ENCODE data around the gene PTPRN2. TPM values are rescaled to one million over a fixed set of nuclear protein-coding genes. Genes with fewer than 3 reads are reported as not detected.

PTPRN2 gene
- total RNA-seq, 1 experiment from 2014 or later: 1.1 TPM

GRCh38 chr7:158520825-158521224 is 66.8 kb downstream of the PTPRN2 start:
- intact Hi-C loops (cut with micrococcal nuclease; ENCODE audit: unreplicated experiment) (no loop called here), in situ Hi-C loops (cut with HindIII; ENCODE audit: low pct_unique_long_range_greater_than_20kb, low sequenced_read_pairs) (no loop called here)
- no peaks in the 10 kb centered on the region for H3K36me3 ChIP-seq (ENCODE audit: control insufficient read depth, insufficient read depth, low read length)
- H3K27ac ChIP-seq (ENCODE audit: low read length): no peak overlapping the region
- ATAC-seq (no peak), DNase-seq (ENCODE audit: low read depth, low spot score) (no peak)
- no peaks in the 10 kb centered on the region for H3K9me3 ChIP-seq (ENCODE audit: control insufficient read depth, insufficient read depth, low read depth, low read length)
- TF ChIP-seq CTCF (IDR thresholded peaks at IDR 0.05) (no peak), TCF7L2 (IDR thresholded peaks at IDR 0.05; ENCODE audit: low read depth, low read length) (no peak), POLR2AphosphoS5 (IDR thresholded peaks at IDR 0.05; ENCODE audit: low read depth, low read length) (no peak), SIN3A (IDR thresholded peaks at IDR 0.05; ENCODE audit: borderline replicate concordance, insufficient read depth, low read depth, low read length) (no peak)
- TF ChIP-seq, protein P1, sequence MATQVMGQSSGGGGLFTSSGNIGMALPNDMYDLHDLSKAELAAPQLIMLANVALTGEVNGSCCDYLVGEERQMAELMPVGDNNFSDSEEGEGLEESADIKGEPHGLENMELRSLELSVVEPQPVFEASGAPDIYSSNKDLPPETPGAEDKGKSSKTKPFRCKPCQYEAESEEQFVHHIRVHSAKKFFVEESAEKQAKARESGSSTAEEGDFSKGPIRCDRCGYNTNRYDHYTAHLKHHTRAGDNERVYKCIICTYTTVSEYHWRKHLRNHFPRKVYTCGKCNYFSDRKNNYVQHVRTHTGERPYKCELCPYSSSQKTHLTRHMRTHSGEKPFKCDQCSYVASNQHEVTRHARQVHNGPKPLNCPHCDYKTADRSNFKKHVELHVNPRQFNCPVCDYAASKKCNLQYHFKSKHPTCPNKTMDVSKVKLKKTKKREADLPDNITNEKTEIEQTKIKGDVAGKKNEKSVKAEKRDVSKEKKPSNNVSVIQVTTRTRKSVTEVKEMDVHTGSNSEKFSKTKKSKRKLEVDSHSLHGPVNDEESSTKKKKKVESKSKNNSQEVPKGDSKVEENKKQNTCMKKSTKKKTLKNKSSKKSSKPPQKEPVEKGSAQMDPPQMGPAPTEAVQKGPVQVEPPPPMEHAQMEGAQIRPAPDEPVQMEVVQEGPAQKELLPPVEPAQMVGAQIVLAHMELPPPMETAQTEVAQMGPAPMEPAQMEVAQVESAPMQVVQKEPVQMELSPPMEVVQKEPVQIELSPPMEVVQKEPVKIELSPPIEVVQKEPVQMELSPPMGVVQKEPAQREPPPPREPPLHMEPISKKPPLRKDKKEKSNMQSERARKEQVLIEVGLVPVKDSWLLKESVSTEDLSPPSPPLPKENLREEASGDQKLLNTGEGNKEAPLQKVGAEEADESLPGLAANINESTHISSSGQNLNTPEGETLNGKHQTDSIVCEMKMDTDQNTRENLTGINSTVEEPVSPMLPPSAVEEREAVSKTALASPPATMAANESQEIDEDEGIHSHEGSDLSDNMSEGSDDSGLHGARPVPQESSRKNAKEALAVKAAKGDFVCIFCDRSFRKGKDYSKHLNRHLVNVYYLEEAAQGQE (IDR thresholded peaks at IDR 0.05; ENCODE audit: insufficient read depth in 1 of 2, low read depth in 2 of 2, low read length in 1 of 2): no peak
- ChIA-PET CTCF (no interaction called here), POLR2A (no interaction called here)
- H3K4me3 ChIP-seq (ENCODE audit: low read depth in 2 of 2, low read length in 2 of 2): no peak overlapping the region
- H3K27me3 ChIP-seq (ENCODE audit: control insufficient read depth, insufficient read depth, low read length): peaks cover 11% of the 10 kb centered on the region
- no peaks in the 10 kb centered on the region for H3K4me1 ChIP-seq (ENCODE audit: control insufficient read depth, insufficient read depth, low read length)
- no TSS peak for BruUV-seq (replicated peaks)

DNA sequence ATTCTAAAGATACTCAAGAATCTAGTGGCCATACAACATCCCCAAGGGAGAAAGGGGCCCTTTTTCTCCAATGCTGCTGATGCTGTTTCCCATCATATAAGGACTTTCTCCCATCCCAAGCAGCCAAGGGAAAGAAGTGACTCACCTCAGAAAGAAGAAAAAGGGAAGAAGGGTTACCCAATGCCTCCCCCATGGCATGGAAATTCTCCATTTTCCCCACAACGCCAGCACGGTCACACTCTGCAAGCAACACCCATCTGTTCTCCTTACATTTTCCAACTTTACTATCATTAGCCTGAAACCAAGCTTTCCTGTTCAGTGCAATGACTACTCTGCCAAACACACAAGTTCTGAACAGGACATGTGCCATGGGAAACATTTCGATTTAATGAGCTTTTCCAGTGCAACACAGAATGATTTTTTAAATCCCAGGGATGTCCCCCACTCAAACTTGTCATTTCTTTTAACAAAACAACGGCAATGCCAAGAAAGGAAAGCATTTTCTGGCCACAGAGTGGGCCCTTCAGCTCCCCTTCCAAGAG is 67.9 kb downstream of the PTPRN2 start:
- BruUV-seq (replicated peaks): no TSS peak
- in situ Hi-C loops (cut with HindIII; ENCODE audit: low pct_unique_long_range_greater_than_20kb, low sequenced_read_pairs) (no loop called here), intact Hi-C loops (cut with micrococcal nuclease; ENCODE audit: unreplicated experiment) (no loop called here)
- Histone ChIP-seq H3K36me3 (ENCODE audit: control insufficient read depth, insufficient read depth, low read length) (no peaks in the 10 kb centered on the region), H3K9me3 (ENCODE audit: control insufficient read depth, insufficient read depth, low read depth, low read length) (no peaks in the 10 kb centered on the region), H3K4me1 (ENCODE audit: control insufficient read depth, insufficient read depth, low read length) (no peaks in the 10 kb centered on the region), H3K27ac (ENCODE audit: low read length) (no peak overlapping the region), H3K4me3 (ENCODE audit: low read depth in 2 of 2, low read length in 2 of 2) (no peak overlapping the region), H3K27me3 (ENCODE audit: control insufficient read depth, insufficient read depth, low read length) (peaks cover 13% of the 10 kb centered on the region)
- ATAC-seq: no peak
- ChIA-PET POLR2A (no interaction called here), CTCF (no interaction called here)
- DNase-seq (ENCODE audit: low read depth, low spot score): no peak
- TF ChIP-seq CTCF (IDR thresholded peaks at IDR 0.05) (no peak), POLR2AphosphoS5 (IDR thresholded peaks at IDR 0.05; ENCODE audit: low read depth, low read length) (no peak), SIN3A (IDR thresholded peaks at IDR 0.05; ENCODE audit: borderline replicate concordance, insufficient read depth, low read depth, low read length) (no peak), TCF7L2 (IDR thresholded peaks at IDR 0.05; ENCODE audit: low read depth, low read length) (no peak)
- TF ChIP-seq, protein P1 (IDR thresholded peaks at IDR 0.05; ENCODE audit: insufficient read depth in 1 of 2, low read depth in 2 of 2, low read length in 1 of 2): no peak
